GM18858 (cell line): ENCODE results near the gene OPALIN.

Experiments used
- ATAC-seq: cut with Tn5 transposase; IDR thresholded peaks from one replicate; pipeline ENCODE4 v1.9.1; 2021; ENCODE audit not compliant: unreplicated experiment

OPALIN gene, protein sequence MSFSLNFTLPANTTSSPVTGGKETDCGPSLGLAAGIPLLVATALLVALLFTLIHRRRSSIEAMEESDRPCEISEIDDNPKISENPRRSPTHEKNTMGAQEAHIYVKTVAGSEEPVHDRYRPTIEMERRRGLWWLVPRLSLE

DNA sequence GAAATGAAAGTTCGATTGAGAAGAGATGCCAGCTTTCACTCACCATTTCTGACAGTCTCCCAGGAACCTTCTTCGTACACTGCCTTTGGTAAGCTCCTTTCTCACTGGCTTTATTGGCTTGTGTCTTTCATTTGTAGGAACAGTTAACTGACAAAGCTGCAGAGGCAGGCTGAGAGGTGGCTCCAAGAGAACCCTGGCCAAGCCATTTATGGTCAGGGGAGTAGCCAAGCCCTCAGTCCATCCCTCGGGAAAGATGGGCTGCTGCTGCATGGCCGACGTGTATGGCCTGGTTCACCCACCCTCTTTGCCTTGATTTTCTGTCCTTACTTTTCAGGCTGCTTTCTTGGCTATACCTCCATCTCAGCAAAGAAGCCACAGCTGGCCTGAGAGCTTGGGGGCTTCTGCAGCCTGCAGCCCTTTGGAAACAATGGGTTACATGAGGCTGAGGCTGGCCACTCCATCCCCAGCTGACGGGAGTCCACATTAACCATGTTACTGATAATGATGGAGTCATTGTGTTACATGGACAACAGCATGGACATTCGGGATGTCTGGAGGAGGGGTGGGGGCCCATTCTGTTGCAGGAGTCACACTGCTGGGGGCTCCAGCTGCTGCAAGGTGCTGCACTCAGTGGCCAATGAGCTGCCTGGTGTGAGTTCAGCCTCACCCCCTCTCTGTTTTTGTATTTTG, at the start of gene OPALIN:
TSS of gene OPALIN (minus strand) at position 152 of the 690 bp plus-strand sequence. CDS start at position 46, 106 bp downstream.
- ATAC-seq = no peak

DNA sequence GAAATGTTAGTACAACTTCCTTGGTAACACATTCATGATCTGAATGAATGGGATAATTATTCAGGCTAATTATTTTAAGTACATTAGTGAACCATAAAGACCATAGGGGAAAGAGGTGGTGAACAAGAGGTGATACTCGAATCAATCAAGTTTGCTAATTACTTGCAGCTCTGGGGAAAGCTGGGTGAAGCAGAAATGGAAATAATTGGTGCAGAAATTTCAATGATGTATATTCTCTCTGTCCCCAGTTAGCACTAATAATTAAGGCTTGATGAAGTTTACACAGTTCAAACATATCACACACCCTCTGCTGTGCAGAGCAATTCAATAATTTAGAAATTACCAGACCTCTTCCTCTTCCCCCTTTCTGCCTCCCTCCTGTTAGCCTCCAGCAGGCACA, 49.4 kb upstream of the OPALIN start:
- no peak for ATAC-seq

DNA sequence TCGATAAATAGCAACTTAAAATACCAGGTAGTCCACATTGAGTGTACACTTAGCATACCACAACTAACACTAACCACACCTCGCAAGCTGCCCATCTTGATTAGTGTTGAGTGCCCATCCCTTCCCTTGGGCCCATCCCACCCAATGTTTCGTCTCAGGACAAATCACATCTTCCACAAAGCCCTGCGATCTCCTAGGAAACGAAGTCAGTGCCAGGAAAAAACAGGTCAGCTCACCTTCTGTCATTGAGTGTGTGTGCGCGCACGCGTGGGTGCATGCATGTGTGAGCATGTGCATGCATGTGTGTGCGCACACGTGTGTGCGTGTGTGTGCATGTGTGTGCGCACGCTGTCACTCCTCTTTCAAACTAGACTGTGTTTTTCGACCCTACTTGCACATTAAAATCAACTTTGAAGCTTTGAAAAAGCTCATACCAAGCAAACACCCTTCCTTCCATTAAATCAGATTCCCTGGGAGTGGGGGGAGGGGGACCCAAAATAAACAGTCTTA, 48.8 kb upstream of the OPALIN start:
- no peak for ATAC-seq

DNA sequence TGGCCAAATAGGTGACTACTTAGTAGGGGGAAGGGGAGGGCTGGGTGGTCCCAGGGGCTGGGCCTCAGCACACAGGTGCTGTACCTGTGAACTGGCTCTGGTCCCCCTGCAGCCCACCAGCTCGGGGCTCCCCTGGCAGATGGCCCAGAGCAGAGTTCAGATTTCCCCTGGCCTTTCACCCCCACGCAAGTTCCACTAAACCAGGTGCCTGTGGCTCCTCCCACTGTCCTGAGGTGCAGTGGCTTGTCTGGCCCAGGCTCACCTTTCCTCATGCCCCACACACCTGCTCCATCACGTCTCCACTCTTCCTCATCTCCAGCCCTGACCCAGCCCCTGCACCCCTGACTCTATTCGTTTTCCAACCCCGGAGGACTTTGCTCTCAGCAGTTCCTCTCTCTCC, 47.3 kb upstream of the OPALIN start:
- ATAC-seq = no peak

DNA sequence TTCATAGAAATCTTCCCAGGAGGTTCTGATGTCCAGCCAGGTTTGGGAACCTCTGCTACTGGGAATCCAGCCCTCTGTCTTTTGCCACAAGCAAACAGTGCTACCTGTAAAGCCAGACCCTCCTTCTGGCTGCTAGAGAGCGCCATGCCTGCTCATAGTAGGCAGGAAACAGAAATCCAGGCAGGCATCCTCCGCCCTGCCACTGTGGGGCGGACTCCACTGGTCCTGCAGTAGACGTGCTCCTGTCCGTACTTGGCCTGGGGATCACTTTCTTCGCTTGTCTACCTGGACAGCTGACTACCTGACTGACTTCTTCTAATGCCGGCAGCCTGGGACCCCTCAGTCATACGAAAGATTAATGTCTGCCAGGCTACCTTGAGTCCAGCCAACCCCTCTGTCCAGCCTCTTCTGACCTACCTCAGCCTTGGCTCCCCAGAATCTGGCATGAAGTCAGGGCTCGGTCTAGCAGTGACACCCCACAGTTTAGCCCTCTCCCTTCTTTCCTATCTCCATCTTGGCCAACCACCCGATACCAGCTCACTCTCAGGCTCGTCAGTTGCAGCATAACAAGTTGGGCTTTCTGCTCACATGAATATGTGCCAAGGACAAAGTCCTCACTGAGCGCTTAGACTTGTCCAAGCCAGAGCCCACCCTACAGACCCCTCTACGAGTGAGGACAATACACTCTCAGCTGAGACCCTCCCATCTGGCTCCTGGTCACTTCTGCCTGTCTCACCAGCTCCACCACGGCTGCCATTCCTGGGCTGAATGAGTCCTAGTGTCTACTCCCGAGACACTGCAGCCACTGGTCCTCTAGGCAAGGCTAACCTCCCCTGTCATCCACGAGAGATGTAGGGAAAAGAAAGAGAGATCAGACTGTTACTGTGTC, 43.9 kb upstream of the OPALIN start:
- no peak for ATAC-seq

DNA sequence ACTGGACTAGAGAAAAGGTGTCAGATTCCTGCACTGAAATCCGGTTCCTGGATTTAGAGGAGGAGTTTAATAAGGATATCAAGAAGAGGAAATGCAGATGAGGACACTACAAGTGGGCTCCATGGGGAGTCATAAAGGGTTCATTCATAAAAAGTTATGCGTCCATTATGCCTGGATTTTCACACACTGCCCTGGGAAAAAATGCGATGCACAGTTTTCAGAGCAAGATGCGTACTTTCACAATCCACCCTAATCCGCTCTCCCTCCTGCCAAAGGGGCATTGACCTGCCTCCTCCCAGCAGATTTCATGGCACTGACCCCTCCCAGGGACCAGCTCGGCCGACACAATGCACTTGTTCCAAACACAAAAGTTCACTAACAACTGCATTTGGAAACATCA, 42.2 kb upstream of the OPALIN start:
- no peak for ATAC-seq

DNA sequence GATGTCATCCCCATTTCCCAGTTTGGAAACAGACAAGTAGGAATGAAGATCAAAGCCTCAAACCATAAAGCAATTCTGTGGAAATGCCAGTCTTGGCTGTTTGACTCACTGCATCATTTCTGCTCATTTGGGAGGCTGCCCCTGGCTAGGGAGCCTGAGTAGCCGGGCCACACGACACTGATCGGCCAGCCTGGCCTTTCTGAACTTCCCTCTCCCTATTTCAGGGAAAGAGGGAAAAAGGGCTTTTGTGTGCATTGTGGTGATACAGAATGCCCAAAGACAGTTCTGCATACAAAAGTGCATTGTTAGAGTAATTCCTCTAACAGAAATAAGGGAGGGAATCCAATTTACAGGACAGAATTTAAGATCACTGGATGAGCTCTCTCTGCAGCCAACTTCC, 41.7 kb upstream of the OPALIN start:
- ATAC-seq = no peak

DNA sequence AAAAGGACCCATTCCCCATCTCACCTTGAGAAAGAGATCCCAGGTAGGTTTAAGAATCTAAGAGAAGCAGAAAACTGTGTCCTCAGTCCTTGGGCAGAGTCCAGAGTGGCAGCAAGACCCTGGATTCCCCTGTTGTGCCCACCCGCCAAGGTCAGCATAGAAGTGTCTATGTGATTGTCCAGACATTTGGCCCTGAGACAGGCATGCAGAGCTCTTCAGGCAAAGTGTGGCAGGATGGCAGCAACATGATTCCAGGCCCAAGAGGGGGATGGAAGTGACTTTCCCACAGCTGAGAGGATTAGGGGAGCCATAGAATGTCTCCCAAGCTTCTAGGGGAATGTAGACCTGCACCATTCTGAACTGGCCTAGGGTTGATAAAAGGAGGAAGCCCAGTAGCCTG, 39.1 kb upstream of the OPALIN start:
- ATAC-seq = no peak

DNA sequence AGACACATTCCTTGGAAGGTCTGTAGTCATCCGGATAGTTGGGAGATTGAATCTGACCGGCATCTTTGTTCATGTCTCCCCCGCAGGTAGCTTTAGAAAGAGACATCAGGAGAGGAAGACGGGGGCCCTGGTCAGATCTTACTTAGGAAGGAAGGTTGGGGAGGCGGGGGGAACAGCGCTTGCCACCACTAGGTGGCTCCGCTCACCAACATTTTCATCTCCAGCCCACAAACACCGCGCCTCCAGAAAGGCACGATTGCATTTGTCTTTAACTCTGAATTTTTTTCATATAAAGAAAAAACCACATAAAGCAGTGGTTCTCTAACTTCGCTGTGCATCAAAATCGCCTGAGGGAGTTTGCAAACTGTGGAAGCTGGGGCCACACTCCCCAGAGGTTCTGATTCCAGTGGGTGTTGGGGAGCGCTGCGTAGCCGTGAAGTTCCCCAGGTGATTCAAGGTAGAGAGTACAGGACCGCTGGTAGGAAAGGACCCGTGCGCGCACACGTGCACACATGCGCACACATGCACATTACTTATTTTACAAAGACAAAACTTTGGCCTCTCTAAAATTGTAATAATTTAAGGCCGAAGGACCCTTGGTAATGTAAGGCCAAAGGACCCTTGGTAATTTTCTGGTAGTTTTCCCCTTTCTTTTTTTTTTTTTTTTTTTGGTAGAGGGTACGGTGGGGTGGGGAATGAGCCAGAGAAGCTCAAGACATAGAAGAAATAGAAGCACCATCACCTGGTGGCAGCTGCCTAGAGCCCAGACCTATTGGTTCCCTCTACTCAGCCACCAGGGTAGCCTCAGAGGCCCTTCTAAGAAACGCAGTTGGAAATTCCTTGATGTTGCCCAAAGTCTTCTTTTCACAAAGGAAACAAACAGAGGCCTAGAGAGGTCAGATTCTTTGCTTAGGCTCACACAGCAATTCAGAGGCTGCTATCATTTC, 37.4 kb upstream of the OPALIN start:
- ATAC-seq = no peak

DNA sequence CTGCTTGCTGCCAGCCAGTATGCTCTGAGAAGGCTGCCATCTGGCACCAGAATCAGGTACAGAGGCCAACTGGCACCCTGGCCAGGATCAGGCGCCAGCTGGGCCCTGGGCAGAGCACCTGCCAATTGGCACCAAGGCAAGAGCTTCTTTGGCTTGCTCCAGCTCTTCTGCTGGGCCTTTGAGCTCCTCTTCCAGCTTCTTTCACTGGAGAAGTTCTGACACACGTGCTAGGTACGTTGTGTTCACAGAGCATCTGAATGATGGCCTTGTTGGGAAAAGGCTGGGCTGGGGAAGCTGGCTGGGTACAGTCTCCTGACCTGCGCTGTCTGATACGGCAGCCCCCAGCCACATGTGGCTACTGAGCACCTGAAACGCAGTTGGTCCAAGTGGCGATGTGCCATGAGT, 31.7 kb upstream of the OPALIN start:
- no peak for ATAC-seq

DNA sequence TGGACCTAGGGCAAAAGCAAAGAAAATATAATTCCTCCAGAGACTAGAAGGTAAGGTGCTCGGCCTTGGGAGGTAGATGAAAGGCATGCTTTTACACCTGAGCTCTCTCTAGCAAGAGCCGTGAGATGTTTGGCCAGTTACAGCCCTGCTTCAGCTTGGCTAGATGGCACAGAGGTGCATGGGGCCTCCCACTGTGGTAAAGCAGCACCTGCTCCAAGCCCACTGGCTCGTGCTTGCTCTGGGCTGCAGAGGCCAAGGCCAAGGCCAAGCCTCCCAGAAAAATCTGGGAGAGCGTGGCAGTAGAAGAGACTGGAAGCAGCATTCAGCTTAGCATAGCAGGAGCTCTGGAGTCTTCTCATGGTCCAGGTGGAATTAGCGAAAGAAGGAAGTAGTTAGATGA, 31.0 kb upstream of the OPALIN start:
- no peak for ATAC-seq

DNA sequence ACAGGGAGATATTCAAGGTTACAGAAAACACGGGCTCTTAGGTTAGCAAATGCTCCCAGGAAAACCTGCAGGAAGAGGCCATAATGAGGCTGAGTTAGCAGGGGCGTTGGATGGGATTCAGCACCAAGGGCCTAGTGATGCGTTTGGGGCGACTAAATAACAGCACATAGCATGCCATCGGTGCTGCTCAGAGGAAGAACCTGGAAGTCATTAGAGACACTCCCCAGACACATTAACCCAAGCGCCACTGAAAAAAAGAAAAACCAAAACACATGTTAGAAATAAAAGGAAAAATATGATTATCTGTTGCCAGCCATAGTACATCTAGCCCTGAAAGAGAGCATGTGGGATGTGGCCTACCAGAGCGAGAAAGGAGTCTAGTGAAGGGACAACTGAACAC, 28.8 kb upstream of the OPALIN start:
- no peak for ATAC-seq

DNA sequence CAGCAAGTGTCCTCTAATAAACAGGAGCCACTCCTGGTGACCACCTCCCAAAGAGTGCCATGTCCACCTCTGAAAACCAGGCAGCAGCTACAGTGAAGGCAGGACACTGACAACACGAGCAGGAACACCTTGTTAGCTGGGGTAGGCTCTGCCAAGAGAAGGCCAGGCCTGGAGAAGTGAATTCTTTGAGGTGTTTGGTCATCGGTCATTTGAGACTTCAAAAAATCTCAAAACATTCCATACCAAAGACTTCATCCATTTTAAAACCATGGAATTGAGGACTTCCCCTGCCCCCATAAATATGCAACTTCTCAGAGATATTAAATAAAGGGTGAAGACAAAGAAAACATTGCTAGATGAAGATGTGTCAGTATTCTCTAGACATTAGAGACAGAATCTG, 28.4 kb upstream of the OPALIN start:
- ATAC-seq = no peak

DNA sequence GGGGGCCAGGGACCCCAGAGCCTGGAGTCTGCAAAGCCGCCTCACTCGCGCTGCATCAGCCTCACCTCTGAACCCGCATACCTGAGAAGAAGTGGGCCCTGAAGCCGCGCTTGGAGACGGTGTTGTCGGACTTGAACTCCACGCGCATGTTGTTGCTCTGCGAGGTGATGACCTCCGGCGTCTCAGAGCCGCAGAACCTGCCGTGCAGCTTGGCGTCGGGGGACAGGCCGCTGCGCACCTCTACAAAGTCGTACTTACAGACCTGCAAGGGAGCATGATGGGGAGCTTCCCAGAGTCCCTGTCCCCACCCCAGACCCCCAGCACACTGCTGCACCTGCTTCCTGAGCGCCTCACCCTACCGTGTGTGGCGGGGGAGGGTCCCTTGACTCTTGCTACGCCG, 25.7 kb upstream of the OPALIN start:
- no peak for ATAC-seq

DNA sequence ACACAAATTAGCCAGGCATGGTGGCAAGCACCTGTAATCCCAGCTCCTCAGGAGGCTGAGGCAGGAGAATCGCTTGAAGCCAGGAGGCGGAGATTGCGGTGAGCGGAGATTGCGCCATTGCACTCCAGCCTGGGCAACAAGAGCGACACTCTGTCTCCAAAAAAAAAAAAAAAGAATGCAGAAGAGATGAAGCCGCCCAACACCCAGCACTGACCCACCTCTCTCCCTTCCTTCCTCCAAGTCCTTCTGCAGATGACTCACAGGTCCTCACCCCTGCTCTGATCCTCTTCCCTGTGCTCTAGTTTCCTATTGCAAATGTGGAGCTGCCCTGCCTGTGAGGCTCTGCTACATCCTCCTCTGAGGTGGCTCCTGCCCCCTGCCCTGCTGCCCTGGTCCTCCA, 22.0 kb upstream of the OPALIN start:
- ATAC-seq = no peak

DNA sequence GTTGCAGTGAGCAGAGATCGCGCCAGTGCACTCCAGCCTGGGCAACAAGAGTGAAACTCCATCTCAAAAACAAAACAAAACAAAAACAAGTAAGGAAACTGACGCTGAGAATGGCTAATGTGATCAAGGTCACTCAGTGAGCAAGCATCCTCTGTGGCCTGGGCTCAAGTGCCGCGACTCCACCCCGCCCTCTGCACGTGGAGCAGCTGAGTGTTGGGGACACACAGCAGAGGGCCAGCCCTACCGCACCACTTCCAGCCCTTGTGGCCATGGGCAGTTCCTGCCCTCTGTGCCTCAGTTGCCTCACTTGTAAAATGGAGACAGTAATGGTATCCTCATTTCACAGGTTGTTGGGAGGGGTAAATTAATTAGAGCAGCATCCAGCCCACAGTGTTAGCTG, 21.0 kb upstream of the OPALIN start:
- no peak for ATAC-seq

DNA sequence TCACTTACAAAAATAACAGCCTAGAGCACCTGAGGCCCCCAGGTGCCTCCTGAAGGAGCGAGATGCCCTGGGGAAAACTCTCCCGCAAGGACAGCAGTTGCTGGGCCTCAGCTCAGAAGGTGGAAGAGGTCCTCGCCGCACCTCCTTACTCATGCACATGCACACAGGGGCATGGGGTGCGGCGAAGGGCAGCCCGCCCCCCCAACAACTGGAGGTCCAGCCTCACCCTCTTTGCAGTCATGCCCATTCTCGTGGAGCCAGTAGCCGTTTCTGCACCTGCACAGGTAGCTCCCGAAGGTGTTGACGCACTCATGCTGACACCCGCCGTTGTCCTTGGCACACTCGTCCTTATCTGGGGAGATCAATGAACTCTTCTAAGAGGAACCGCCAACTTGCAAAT, 19.9 kb upstream of the OPALIN start:
- ATAC-seq = no peak

DNA sequence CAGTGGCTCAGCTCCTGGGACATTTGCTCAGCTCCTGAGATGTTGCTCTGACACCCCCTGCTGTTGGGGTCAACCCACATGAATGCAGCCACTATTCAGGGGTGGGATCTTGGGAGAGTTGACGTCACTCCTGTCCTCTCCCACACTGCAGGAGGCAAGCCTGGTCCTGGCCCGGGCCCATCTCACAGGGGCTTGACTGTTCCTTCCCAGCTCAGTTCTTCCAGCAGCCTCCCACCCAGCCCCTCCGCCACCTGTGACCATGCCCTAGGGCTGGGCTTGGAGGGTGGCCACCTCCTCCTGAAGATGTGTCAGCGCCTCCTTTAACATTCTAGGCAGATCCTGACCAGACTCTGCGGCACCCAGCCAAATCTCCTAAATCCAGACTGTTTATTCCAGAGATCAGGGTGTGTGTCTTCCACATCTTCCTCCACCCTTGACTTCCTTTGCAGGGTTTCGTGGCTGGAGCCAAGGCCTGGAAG, 19.1 kb upstream of the OPALIN start:
- no peak for ATAC-seq

DNA sequence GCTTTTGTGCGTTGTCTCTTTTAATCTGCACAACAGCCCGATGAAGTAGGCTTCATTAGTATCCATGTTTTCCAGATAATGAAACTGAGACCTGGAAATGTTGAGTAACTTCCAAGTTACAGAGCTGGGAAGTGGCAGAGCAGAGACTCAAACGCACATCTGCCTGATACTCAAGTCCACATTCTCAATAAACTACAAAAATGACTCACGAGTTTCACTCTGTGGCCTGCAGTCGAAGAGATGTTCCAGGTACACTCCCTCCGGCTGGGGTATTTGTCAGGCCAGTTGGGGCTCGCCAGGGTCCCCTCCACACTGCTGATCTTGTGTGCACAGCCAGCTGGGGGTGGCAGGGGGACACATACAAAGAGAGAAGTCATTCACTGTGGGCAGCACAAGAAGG, 17.7 kb upstream of the OPALIN start:
- ATAC-seq = no peak

DNA sequence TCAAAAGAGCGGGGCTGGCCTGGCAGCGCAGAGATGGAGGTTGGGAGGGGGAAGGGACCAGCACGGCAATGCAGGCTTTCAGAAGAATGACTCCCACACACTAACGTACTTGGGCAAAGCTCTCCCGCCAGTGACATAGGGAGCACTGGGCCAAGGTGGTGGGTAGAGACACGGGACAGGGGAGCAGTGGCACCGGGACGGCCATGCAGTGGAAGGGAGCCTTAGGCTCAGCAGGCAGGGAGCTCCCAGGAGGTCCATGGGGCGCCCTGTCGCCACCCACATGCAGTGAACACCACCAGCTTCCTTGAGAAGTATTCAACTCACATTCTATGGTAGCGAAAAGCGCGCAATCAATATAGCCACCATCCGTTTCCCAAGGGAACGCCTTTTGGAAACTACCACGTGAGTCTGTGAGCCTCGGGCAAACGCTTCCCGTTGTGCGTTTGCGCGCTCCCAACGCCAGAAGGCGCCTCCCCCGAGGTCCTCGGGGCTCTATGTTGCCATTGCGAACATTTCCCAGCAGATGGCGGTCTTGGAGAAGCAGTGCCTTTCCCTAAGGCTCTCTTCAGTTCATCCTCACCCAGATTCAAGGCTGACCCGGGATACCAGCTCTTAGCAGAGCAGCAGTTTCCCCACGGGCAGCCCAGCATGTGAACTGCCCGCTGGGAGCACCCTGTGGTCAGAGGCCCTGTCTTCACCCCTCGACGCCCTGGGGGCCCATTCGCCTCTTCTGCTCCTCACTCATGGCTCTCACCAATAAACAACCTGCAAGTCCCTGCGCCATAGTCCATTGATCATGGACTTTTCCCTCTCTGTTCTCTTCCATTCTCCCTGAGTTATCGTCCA, 16.4 kb upstream of the OPALIN start:
- ATAC-seq = peak; percentile 57
